ENCODE data around the gene SLC39A5. TPM values are rescaled to one million over a fixed set of nuclear protein-coding genes. Genes with fewer than 3 reads are reported as not detected.
A peak's percentile ranks its signal among the peaks of the same experiment; 100 is the strongest.

Gene SLC39A5
- total and polyA plus RNA-seq, 2 of the 13 experiments (the other 11 are each of a cell fraction or from before 2014, with no cell fraction given), result 59.7 to 101 TPM

DNA sequence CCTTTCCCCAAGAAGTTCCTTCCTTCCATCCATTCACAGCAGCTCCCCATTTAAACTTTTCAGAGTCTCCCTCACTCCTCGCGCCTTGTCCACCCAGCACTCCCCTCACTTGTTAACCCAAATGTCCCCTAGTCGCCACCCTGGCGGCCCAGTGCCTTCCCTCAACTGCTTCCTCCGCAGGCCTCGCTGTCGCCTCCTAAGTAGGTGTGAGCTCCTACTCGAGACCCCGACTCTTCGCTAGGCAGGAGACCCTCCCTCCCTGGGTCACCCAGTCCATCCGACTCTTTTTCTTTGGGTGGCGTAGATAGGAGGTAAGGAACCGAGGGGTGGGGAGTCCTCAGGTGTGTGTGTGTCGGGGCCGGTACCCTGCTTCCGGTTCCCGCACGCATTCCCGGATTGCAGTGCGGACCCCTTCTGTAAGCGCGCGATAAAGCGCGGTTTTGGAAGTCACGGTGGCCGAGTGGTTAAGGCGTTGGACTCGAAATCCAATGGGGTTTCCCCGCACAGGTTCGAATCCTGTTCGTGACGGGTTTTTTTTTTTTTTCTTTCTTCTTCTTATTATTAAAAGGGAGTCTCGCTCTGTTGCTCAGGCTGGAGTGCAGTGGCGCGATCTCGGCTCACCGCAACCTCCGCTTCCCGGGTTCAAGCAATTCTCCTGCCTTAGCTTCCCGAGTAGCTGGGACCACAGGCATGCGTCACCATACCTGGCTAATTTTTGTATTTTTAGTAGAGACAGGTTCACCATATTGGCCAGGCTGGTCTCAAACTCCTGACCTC is 39.7 kb upstream of the SLC39A5 start:
- 1% methylated on average over 41 of the region's 42 CpGs for WGBS (ENCODE audit: low lambda C conversion rate)
- Histone ChIP-seq H2AFZ (ENCODE audit: low read length) (peak overlapping the region; percentile 76), H4K20me1 (ENCODE audit: insufficient read depth, low read length) (no peaks in the 10 kb centered on the region), H3K27ac (ENCODE audit: extremely low read length, insufficient read depth, low read length) (peak overlapping the region; percentile 74), H3K36me3 (replicated peaks in 1 of 2; ENCODE audit: control insufficient read depth in 1 of 2, insufficient read depth in 2 of 2, low read length in 2 of 2) (peaks cover 0 to 8% of the 10 kb centered on the region in 2 experiments; a peak in 2 of 5 replicates), H3K4me3 (replicated peaks in 1 of 3; ENCODE audit: insufficient read depth in 1 of 3, low read depth in 2 of 3, low read length in 3 of 3) (peak overlapping the region; percentile 76 to 94 (median 93)), H3K9ac (ENCODE audit: insufficient read depth, low read depth, low read length) (peak overlapping the region; percentile 76), H3K9me3 (ENCODE audit: low read length) (no peaks in the 10 kb centered on the region), H3K27me3 (ENCODE audit: control insufficient read depth in 1 of 2, insufficient read depth in 2 of 2, low read length in 2 of 2) (no peaks in the 10 kb centered on the region; a peak in 1 of 5 replicates), H3K4me1 (ENCODE audit: insufficient read depth, low read length) (peaks cover 34% of the 10 kb centered on the region), H3K79me2 (ENCODE audit: insufficient read depth, low read length) (peaks cover 19% of the 10 kb centered on the region), H3K4me2 (ENCODE audit: low read depth, low read length) (peak overlapping the region; percentile 86)
- intact Hi-C loops (cut with micrococcal nuclease; ENCODE audit: unreplicated experiment), result loop anchor here (1.0 to 5.0 kb wide), 4 partner anchors 33 to 272 kb away; partner anchors contain the start of gene MYL6
- ChIA-PET CTCF (ENCODE audit: low intra/inter-chr PET ratio, low total read pairs) (interaction anchor here (1.1 to 2.7 kb wide), 4 partner anchors 32 to 71 kb away, joined by 3 to 49 read pairs (median 14); partner anchors contain the start of genes ESYT1, MYL6, MYL6B and ZC3H10), POLR2A (interaction anchor here (0.7 to 3.6 kb wide), 19 partner anchors 9 to 298 kb away, joined by 3 to 48 read pairs (median 5); partner anchors contain the start of genes CNPY2, ESYT1, GLS2 and MYL6)
- in situ Hi-C loops (cut with HindIII; ENCODE audit: extremely low pct_ligation_motif_present, low pct_unique_long_range_greater_than_20kb), result loop anchor here (5.0 to 10.0 kb wide), 3 partner anchors 63 to 275 kb away; partner anchors contain the start of genes ANKRD52, ESYT1 and SPRYD4
- ATAC-seq, result peak; percentile 71
- FAIRE-seq, result no peak
- no TSS peak for BruUV-seq (replicated peaks)
- peak; percentile 83 for DNase-seq (ENCODE audit: low spot score)
- TF ChIP-seq PAF1 (CRISPR knock-in tag; IDR thresholded peaks at IDR 0.05) (no peak), SP140L (CRISPR knock-in tag; IDR thresholded peaks at IDR 0.05; ENCODE audit: borderline replicate concordance) (no peak), HDAC1 (CRISPR knock-in tag; IDR thresholded peaks at IDR 0.05) (no peak; the same call in 1 of the 2 replicates), ZNF510 (CRISPR knock-in tag; IDR thresholded peaks at IDR 0.05; ENCODE audit: low read depth) (peak; percentile 62; the same call in 1 of the 2 replicates), NFE2 (CRISPR knock-in tag; IDR thresholded peaks at IDR 0.05) (no peak), NFYC (CRISPR knock-in tag; IDR thresholded peaks at IDR 0.05) (peak; percentile 21; the same call in 1 of the 2 replicates), ZNF557 (CRISPR knock-in tag; IDR thresholded peaks at IDR 0.05) (0 out of 2 replicates have a peak, but pooled peaks have one; percentile 21), ZNF264 (CRISPR knock-in tag; IDR thresholded peaks at IDR 0.05) (peak; percentile 55), SATB2 (CRISPR knock-in tag; IDR thresholded peaks at IDR 0.05) (no peak; the same call in 1 of the 2 replicates), SCMH1 (CRISPR knock-in tag; IDR thresholded peaks at IDR 0.05; ENCODE audit: borderline replicate concordance) (no peak)
- TF ChIP-seq, protein P1, sequence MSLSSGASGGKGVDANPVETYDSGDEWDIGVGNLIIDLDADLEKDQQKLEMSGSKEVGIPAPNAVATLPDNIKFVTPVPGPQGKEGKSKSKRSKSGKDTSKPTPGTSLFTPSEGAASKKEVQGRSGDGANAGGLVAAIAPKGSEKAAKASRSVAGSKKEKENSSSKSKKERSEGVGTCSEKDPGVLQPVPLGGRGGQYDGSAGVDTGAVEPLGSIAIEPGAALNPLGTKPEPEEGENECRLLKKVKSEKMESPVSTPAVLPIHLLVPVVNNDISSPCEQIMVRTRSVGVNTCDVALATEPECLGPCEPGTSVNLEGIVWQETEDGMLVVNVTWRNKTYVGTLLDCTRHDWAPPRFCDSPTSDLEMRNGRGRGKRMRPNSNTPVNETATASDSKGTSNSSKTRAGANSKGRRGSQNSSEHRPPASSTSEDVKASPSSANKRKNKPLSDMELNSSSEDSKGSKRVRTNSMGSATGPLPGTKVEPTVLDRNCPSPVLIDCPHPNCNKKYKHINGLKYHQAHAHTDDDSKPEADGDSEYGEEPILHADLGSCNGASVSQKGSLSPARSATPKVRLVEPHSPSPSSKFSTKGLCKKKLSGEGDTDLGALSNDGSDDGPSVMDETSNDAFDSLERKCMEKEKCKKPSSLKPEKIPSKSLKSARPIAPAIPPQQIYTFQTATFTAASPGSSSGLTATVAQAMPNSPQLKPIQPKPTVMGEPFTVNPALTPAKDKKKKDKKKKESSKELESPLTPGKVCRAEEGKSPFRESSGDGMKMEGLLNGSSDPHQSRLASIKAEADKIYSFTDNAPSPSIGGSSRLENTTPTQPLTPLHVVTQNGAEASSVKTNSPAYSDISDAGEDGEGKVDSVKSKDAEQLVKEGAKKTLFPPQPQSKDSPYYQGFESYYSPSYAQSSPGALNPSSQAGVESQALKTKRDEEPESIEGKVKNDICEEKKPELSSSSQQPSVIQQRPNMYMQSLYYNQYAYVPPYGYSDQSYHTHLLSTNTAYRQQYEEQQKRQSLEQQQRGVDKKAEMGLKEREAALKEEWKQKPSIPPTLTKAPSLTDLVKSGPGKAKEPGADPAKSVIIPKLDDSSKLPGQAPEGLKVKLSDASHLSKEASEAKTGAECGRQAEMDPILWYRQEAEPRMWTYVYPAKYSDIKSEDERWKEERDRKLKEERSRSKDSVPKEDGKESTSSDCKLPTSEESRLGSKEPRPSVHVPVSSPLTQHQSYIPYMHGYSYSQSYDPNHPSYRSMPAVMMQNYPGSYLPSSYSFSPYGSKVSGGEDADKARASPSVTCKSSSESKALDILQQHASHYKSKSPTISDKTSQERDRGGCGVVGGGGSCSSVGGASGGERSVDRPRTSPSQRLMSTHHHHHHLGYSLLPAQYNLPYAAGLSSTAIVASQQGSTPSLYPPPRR (CRISPR knock-in tag; IDR thresholded peaks at IDR 0.05; ENCODE audit: borderline replicate concordance), result no peak
- TF ChIP-seq, protein P2, sequence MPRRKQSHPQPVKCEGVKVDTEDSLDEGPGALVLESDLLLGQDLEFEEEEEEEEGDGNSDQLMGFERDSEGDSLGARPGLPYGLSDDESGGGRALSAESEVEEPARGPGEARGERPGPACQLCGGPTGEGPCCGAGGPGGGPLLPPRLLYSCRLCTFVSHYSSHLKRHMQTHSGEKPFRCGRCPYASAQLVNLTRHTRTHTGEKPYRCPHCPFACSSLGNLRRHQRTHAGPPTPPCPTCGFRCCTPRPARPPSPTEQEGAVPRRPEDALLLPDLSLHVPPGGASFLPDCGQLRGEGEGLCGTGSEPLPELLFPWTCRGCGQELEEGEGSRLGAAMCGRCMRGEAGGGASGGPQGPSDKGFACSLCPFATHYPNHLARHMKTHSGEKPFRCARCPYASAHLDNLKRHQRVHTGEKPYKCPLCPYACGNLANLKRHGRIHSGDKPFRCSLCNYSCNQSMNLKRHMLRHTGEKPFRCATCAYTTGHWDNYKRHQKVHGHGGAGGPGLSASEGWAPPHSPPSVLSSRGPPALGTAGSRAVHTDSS (CRISPR knock-in tag; conservative IDR thresholded peaks at IDR 0.05), result no peak
- TF ChIP-seq, protein P3, sequence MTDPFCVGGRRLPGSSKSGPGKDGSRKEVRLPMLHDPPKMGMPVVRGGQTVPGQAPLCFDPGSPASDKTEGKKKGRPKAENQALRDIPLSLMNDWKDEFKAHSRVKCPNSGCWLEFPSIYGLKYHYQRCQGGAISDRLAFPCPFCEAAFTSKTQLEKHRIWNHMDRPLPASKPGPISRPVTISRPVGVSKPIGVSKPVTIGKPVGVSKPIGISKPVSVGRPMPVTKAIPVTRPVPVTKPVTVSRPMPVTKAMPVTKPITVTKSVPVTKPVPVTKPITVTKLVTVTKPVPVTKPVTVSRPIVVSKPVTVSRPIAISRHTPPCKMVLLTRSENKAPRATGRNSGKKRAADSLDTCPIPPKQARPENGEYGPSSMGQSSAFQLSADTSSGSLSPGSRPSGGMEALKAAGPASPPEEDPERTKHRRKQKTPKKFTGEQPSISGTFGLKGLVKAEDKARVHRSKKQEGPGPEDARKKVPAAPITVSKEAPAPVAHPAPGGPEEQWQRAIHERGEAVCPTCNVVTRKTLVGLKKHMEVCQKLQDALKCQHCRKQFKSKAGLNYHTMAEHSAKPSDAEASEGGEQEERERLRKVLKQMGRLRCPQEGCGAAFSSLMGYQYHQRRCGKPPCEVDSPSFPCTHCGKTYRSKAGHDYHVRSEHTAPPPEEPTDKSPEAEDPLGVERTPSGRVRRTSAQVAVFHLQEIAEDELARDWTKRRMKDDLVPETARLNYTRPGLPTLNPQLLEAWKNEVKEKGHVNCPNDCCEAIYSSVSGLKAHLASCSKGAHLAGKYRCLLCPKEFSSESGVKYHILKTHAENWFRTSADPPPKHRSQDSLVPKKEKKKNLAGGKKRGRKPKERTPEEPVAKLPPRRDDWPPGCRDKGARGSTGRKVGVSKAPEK (CRISPR knock-in tag; IDR thresholded peaks at IDR 0.05; ENCODE audit: borderline replicate concordance), result no peak

All from HepG2 (cell line).